Measurements from ENCODE around the gene RHBG.

The RHBG gene

GRCh38 chr1:156433032-156433431 lies 64.0 kb downstream of the RHBG start:
- no peak for DNase-seq (ENCODE audit: low read depth)
- TF ChIP-seq, protein P1, sequence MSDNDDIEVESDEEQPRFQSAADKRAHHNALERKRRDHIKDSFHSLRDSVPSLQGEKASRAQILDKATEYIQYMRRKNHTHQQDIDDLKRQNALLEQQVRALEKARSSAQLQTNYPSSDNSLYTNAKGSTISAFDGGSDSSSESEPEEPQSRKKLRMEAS (IDR thresholded peaks at IDR 0.05; ENCODE audit: low read depth, low read length), result no peak
- TF ChIP-seq, protein P2, sequence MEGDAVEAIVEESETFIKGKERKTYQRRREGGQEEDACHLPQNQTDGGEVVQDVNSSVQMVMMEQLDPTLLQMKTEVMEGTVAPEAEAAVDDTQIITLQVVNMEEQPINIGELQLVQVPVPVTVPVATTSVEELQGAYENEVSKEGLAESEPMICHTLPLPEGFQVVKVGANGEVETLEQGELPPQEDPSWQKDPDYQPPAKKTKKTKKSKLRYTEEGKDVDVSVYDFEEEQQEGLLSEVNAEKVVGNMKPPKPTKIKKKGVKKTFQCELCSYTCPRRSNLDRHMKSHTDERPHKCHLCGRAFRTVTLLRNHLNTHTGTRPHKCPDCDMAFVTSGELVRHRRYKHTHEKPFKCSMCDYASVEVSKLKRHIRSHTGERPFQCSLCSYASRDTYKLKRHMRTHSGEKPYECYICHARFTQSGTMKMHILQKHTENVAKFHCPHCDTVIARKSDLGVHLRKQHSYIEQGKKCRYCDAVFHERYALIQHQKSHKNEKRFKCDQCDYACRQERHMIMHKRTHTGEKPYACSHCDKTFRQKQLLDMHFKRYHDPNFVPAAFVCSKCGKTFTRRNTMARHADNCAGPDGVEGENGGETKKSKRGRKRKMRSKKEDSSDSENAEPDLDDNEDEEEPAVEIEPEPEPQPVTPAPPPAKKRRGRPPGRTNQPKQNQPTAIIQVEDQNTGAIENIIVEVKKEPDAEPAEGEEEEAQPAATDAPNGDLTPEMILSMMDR (IDR thresholded peaks at IDR 0.05; ENCODE audit: low read depth, low read length), result no peak
- TF ChIP-seq MYC (IDR thresholded peaks at IDR 0.05; ENCODE audit: low read depth, low read length) (no peak), POLR2A (IDR thresholded peaks at IDR 0.05; ENCODE audit: extremely low read depth, insufficient read length) (no peak)
- no peak overlapping the region for H3K4me3 ChIP-seq (ENCODE audit: low read depth, low read length)

DNA sequence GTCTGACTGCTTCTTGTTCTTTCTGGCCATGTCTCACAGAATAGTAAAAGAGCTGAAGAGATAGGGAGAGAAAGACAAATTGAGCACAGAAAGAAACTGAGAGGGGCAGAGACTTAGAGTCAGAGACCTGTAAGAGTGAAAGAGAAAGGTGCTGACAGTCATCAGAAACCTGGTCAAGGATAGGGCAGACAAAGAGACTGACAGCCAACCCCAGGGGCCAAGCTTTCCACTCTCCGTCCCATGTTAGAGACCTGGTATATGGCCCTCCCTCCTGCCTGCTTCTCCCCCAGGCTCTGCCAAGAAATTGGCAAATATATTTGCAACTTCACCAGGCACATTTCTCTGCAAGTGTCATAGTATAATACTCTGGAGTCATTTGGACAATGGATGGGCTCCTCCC lies 64.6 kb downstream of the RHBG start:
- no peak for DNase-seq (ENCODE audit: low read depth)
- no peak for TF ChIP-seq MYC (IDR thresholded peaks at IDR 0.05; ENCODE audit: low read depth, low read length)
- H3K4me3 ChIP-seq (ENCODE audit: low read depth, low read length), result no peak overlapping the region

Measured in NB4 (cell line).